ENCODE measurements around the gene TMEM9. TPM values are rescaled to one million over a fixed set of nuclear protein-coding genes. Genes with fewer than 3 reads are reported as not detected.

Gene TMEM9
- polyA plus RNA-seq, 1 experiment: 171 TPM

GRCh38 chr1:201142011-201142848 is 12.0 kb downstream of the TMEM9 start:
- ChIA-PET CTCF (interaction anchor here (0.8 to 1.6 kb wide), 4 partner anchors 8 to 42 kb away, joined by 3 to 7 read pairs (median 4); partner anchors contain the start of gene TMEM9), POLR2A (no interaction called here)
- Histone ChIP-seq H3K36me3 (ENCODE audit: control insufficient read depth, insufficient read depth, low read length) (peaks cover 31% of the 10 kb centered on the region), H3K4me3 (ENCODE audit: low read depth, low read length) (no peak overlapping the region), H3K27me3 (ENCODE audit: control insufficient read depth, insufficient read depth, low read length) (no peaks in the 10 kb centered on the region)
- TF ChIP-seq CTCF (IDR thresholded peaks at IDR 0.05; ENCODE audit: insufficient read depth, low read depth, low read length): no peak
- DNase-seq (ENCODE audit: low read depth): no peak

- Histone ChIP-seq H3K36me3 (ENCODE audit: control insufficient read depth, insufficient read depth, low read length) (peaks cover 28% of the 10 kb centered on the region), H3K4me3 (ENCODE audit: low read depth, low read length) (no peak overlapping the region), H3K27me3 (ENCODE audit: control insufficient read depth, insufficient read depth, low read length) (no peaks in the 10 kb centered on the region)
- ChIA-PET POLR2A (no interaction called here), CTCF (interaction anchor here (1.3 to 1.4 kb wide), 2 partner anchors 9 to 13 kb away, joined by 3 to 5 read pairs; partner anchors contain the start of gene TMEM9)
- TF ChIP-seq CTCF (IDR thresholded peaks at IDR 0.05; ENCODE audit: insufficient read depth, low read depth, low read length): no peak
- no peak for DNase-seq (ENCODE audit: low read depth)
Measured at GRCh38 chr1:201141418-201141817, 12.9 kb downstream of the TMEM9 start.

GRCh38 chr1:201140941-201141260 is 13.4 kb downstream of the TMEM9 start:
- ChIA-PET POLR2A (no interaction called here), CTCF (interaction anchor here (1.3 to 1.4 kb wide), 2 partner anchors 9 to 13 kb away, joined by 3 to 5 read pairs; partner anchors contain the start of gene TMEM9)
- Histone ChIP-seq H3K36me3 (ENCODE audit: control insufficient read depth, insufficient read depth, low read length) (peaks cover 30% of the 10 kb centered on the region), H3K27me3 (ENCODE audit: control insufficient read depth, insufficient read depth, low read length) (no peaks in the 10 kb centered on the region), H3K4me3 (ENCODE audit: low read depth, low read length) (no peak overlapping the region)
- no peak for TF ChIP-seq CTCF (IDR thresholded peaks at IDR 0.05; ENCODE audit: insufficient read depth, low read depth, low read length)
- DNase-seq (ENCODE audit: low read depth): no peak

- POLR2A ChIA-PET: no interaction called here
- CTCF ChIA-PET: interaction anchor here (1.1 to 1.3 kb wide), 2 partner anchors 10 to 169 kb away, joined by 3 read pairs; no protein-coding TSS in a partner anchor
- peaks cover 31% of the 10 kb centered on the region for H3K36me3 ChIP-seq (ENCODE audit: control insufficient read depth, insufficient read depth, low read length)
- no peak overlapping the region for H3K4me3 ChIP-seq (ENCODE audit: low read depth, low read length)
- no peaks in the 10 kb centered on the region for H3K27me3 ChIP-seq (ENCODE audit: control insufficient read depth, insufficient read depth, low read length)
- DNase-seq (ENCODE audit: low read depth): no peak
- no peak for TF ChIP-seq CTCF (IDR thresholded peaks at IDR 0.05; ENCODE audit: insufficient read depth, low read depth, low read length)
Measured at GRCh38 chr1:201140235-201140940, 13.9 kb downstream of the TMEM9 start.

- Histone ChIP-seq H3K4me3 (ENCODE audit: low read depth, low read length) (no peak overlapping the region), H3K27me3 (ENCODE audit: control insufficient read depth, insufficient read depth, low read length) (no peaks in the 10 kb centered on the region), H3K36me3 (ENCODE audit: control insufficient read depth, insufficient read depth, low read length) (peaks cover 27% of the 10 kb centered on the region)
- no peak for DNase-seq (ENCODE audit: low read depth)
- TF ChIP-seq CTCF (IDR thresholded peaks at IDR 0.05; ENCODE audit: insufficient read depth, low read depth, low read length): no peak
- ChIA-PET CTCF (interaction anchor here (1.1 kb wide), 1 partner anchor 168 kb away, joined by 3 read pairs; no protein-coding TSS in a partner anchor), POLR2A (no interaction called here)
Measured at GRCh38 chr1:201139756-201140155, 14.5 kb downstream of the TMEM9 start.
